B cell (primary cell): Measurements from ENCODE around the gene AGT. TPM values are rescaled to one million over a fixed set of nuclear protein-coding genes. Genes with fewer than 3 reads are reported as not detected.

Experiments used
- ATAC-seq: fragments of 200-7000 bp; cut with Tn5 transposase; one replicate; pipeline ENCODE4 v1.10.0; 2021; ENCODE audit warnings: low read depth, mild to moderate bottlenecking, moderate number of reproducible peaks, moderate library complexity
- CTCF ChIA-PET: fragments of 350-600 bp; sonication (Branson Sonifier 250); formaldehyde crosslinking; loops from one replicate; lab custom pipeline; 2021; ENCODE audit warnings: antibody characterized with exemption, inconsistent platforms; lab: Charles Lee
- POLR2A ChIA-PET: fragments of 350-600 bp; sonication (Branson Sonifier 250); formaldehyde crosslinking; loops from one replicate; lab custom pipeline; 2021; ENCODE audit warnings: antibody characterized with exemption; lab: Charles Lee
- DNase-seq: peaks from one replicate; pipeline ENCODE4 v3.0.0; 2013
- H2AFZ ChIP-seq: 2 replicates; pipeline ENCODE4 v1.6.1; 2012; ENCODE audit warnings: mild to moderate bottlenecking, low read depth, low read length; ENCODE audit not compliant: insufficient read depth, poor library complexity, severe bottlenecking
- H3K27ac ChIP-seq, 2 donors: 1 replicate in 1 of 2; 2 replicates in 1 of 2; pipeline ENCODE4 v1.5.1; 2012 to 2013; ENCODE audit warnings: low read length in 2 of 2, mild to moderate bottlenecking in 2 of 2, moderate library complexity in 1 of 2
- H3K27me3 ChIP-seq, 4 experiments: fragments of 200-600 bp in 1 of 4; sonication (generic) in 1 of 4; replicated peaks in 1 of 4; 1 replicate in 2 of 4; 2 replicates in 2 of 4; pipeline versions ENCODE4 v1.6.1 to v1.7.0; 2013 to 2016; ENCODE audit warnings: low read length in 3 of 4, mild to moderate bottlenecking in 2 of 4, mixed read lengths in 1 of 4, moderate library complexity in 1 of 4; ENCODE audit not compliant: insufficient read depth in 4 of 4, control insufficient read depth in 3 of 4; ENCODE audit errors: control extremely low read depth in 1 of 4
- H3K36me3 ChIP-seq, 2 experiments: replicated peaks in 1 of 2; 1 replicate in 1 of 2; 2 replicates in 1 of 2; pipeline versions ENCODE4 v1.6.1 to v1.7.1; 2013; ENCODE audit warnings: low read length in 1 of 2; ENCODE audit not compliant: insufficient read depth in 2 of 2, control insufficient read depth in 1 of 2; ENCODE audit errors: control extremely low read depth in 1 of 2, extremely low read depth in 1 of 2
- H3K4me1 ChIP-seq, 2 donors: fragments of 200-600 bp in 1 of 2; sonication (generic) in 1 of 2; 1 replicate in 1 of 2; 2 replicates in 1 of 2; pipeline versions ENCODE4 v1.5.1 to v1.6.1; 2013 to 2017; ENCODE audit warnings: low read length in 2 of 2; ENCODE audit not compliant: control insufficient read depth in 2 of 2, insufficient read depth in 2 of 2
- H3K4me2 ChIP-seq: replicated peaks from 2 replicates; pipeline ENCODE3; 2012; ENCODE audit warnings: mild to moderate bottlenecking, low read depth, low read length; ENCODE audit not compliant: poor library complexity, severe bottlenecking
- H3K4me3 ChIP-seq, 5 experiments: fragments of 200-600 bp in 1 of 5; sonication (generic) in 1 of 5; 1 replicate in 3 of 5; 2 replicates in 2 of 5; pipeline versions ENCODE4 v1.5.1 to v1.7.0; 2011 to 2016; ENCODE audit warnings: low read length in 4 of 5, mild to moderate bottlenecking in 4 of 5, low read depth in 2 of 5, control low read depth in 1 of 5, moderate library complexity in 1 of 5; ENCODE audit not compliant: insufficient read depth in 1 of 5; ENCODE audit errors: control extremely low read depth in 1 of 5, extremely low read depth in 1 of 5
- H3K79me2 ChIP-seq: fragments of 200-600 bp; sonication (generic); one replicate; pipeline ENCODE4 v1.6.0; 2016; ENCODE audit warnings: low read length; ENCODE audit not compliant: control insufficient read depth, insufficient read depth
- H3K9ac ChIP-seq: fragments of 200-600 bp; sonication (generic); 2 replicates; pipeline ENCODE4 v1.6.1; 2017; ENCODE audit warnings: mild to moderate bottlenecking, low read length, moderate library complexity
- H3K9me3 ChIP-seq, 3 donors: one replicate each; pipeline versions ENCODE4 v1.6.1 to v1.7.1; 2013; ENCODE audit warnings: low read length in 2 of 3; ENCODE audit not compliant: control insufficient read depth in 2 of 3, insufficient read depth in 1 of 3; ENCODE audit errors: control extremely low read depth in 1 of 3
- H4K20me1 ChIP-seq: 2 replicates; pipeline ENCODE4 v1.6.0; 2012; ENCODE audit warnings: mild to moderate bottlenecking, low read length; ENCODE audit not compliant: insufficient read depth, control insufficient read depth, poor library complexity, severe bottlenecking
- H3K27ac Mint-ChIP-seq: one replicate; pipeline ENCODE4 v1.8.0; 2021; ENCODE audit warnings: mixed read lengths
- H3K27me3 Mint-ChIP-seq: one replicate; pipeline ENCODE4 v1.8.0; 2021; ENCODE audit warnings: mixed read lengths
- H3K4me1 Mint-ChIP-seq: one replicate; pipeline ENCODE4 v1.8.0; 2021; ENCODE audit warnings: mixed read lengths
- H3K4me3 Mint-ChIP-seq: one replicate; pipeline ENCODE4 v1.8.0; 2021; ENCODE audit warnings: mixed read lengths
- H3K9me3 Mint-ChIP-seq: one replicate; pipeline ENCODE4 v1.8.0; 2022; ENCODE audit warnings: mixed read lengths; ENCODE audit not compliant: insufficient read depth
- EZH2 ChIP-seq: IDR thresholded peaks from 2 replicates; pipeline ENCODE4 v1.6.1; 2012; ENCODE audit warnings: borderline replicate concordance, low read depth, mild to moderate bottlenecking, moderate library complexity, low read length; ENCODE audit not compliant: insufficient read depth, poor library complexity, severe bottlenecking
- WGBS: methylation state at CpG from one replicate; pipeline ENCODE4 v1.1.5; 2013; ENCODE audit warnings: missing lambda C conversion rate; ENCODE audit not compliant: insufficient coverage; 5-methylcytosine and 5-hydroxymethylcytosine counted together
- intact Hi-C: fragments of 100-400 bp; cut with micrococcal nuclease; formaldehyde crosslinking; loops from one replicate; pipeline ENCODE4 v1.10.0; 2022
- polyA plus RNA-seq: library from polyadenylated mRNA; depleted of rRNA; stranded (reverse); fragments of >200 nt; gene quantifications from 2 replicates; pipeline ENCODE4 v1.2.3, GENCODE V29; 2012
- total RNA-seq, 2 donors: library from RNA; stranded (reverse); fragments of 120-200 nt in 1 of 2; gene quantifications; 1 replicate in 1 of 2; 2 replicates in 1 of 2; pipeline versions ENCODE4 v1.2.3 to v1.2.4, GENCODE V29; 2013 to 2022
- TF ChIP-seq, protein P1 (sequence below): fragments of 200-600 bp; IDR thresholded peaks from one replicate; pipeline ENCODE4 v1.8.0; 2022; ENCODE audit warnings: antibody characterized with exemption, mild to moderate bottlenecking

The AGT gene
- total and polyA plus RNA-seq, 2 donors (not counting 1 experiment from before 2014, with no cell fraction given) = not detected

DNA sequence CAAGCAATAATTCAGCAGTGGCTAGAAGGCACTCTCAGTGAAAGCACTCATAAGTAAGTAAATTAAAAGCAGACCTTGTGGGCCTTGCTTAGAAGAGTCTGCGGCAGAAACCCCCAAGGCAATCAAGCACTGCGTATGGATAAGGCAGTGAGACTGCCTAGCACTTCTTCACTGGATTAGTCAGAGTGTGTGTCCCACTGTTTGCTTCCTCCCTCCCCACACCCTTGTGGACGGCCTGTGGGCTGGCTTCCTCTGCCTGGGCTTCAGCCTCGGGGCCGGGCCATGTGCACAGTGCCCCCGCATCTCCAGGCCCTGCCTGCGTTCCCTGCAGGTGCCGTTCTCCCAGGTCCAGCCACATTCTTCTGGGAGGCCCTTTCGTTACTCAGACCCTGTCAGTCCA, 23.8 kb downstream of the AGT start:
- H2AFZ ChIP-seq = no peak overlapping the region
- Mint-ChIP-seq H3K4me3 (no peak overlapping the region), H3K4me1 (no peaks in the 10 kb centered on the region), H3K27ac (no peak overlapping the region), H3K27me3 (no peaks in the 10 kb centered on the region), H3K9me3 (no peaks in the 10 kb centered on the region)
- H3K4me1 ChIP-seq = no peaks in the 10 kb centered on the region
- DNase-seq (no peak), ATAC-seq (no peak)
- no peaks in the 10 kb centered on the region for H3K27me3 ChIP-seq
- intact Hi-C loops = no loop called here
- H3K4me3 ChIP-seq = no peak overlapping the region
- H4K20me1 ChIP-seq = no peaks in the 10 kb centered on the region
- H3K4me2 ChIP-seq = no peak overlapping the region
- POLR2A ChIA-PET = no interaction called here
- no peaks in the 10 kb centered on the region for H3K9me3 ChIP-seq
- no peak overlapping the region for H3K9ac ChIP-seq
- H3K36me3 ChIP-seq = peaks cover 13 to 84% of the 10 kb centered on the region in 2 experiments
- H3K79me2 ChIP-seq = no peaks in the 10 kb centered on the region
- CTCF ChIA-PET = no interaction called here
- TF ChIP-seq, protein P1, sequence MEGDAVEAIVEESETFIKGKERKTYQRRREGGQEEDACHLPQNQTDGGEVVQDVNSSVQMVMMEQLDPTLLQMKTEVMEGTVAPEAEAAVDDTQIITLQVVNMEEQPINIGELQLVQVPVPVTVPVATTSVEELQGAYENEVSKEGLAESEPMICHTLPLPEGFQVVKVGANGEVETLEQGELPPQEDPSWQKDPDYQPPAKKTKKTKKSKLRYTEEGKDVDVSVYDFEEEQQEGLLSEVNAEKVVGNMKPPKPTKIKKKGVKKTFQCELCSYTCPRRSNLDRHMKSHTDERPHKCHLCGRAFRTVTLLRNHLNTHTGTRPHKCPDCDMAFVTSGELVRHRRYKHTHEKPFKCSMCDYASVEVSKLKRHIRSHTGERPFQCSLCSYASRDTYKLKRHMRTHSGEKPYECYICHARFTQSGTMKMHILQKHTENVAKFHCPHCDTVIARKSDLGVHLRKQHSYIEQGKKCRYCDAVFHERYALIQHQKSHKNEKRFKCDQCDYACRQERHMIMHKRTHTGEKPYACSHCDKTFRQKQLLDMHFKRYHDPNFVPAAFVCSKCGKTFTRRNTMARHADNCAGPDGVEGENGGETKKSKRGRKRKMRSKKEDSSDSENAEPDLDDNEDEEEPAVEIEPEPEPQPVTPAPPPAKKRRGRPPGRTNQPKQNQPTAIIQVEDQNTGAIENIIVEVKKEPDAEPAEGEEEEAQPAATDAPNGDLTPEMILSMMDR = no peak
- no peak for TF ChIP-seq EZH2
- WGBS = 95% methylated on average over 7 of the region's 9 CpGs
- no peak overlapping the region for H3K27ac ChIP-seq

DNA sequence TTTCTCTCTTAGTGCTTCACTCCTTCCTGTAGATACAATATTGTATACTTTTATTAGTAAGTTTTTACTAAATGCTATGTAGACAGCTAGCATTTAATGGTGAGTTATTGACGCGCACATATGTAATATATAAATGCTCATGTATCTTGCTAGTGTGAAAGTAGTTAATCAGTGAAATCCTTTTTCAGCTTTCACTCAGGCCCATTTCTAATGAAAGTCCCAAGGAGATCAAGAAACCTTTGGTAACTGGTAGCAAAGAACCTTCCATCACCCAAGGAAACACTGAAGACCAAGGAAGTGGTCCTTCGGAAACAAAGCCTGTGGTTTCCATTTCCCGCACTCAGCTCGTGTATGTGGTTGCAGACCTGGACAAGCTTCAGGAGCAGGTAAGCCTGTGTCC, 27.2 kb downstream of the AGT start:
- ATAC-seq = no peak
- DNase-seq = no peak
- H3K27me3 Mint-ChIP-seq = no peaks in the 10 kb centered on the region
- no peak overlapping the region for H3K27ac Mint-ChIP-seq
- CTCF ChIA-PET = no interaction called here
- H4K20me1 ChIP-seq = no peaks in the 10 kb centered on the region
- H3K4me3 ChIP-seq = no peak overlapping the region
- no peaks in the 10 kb centered on the region for H3K27me3 ChIP-seq
- H3K9ac ChIP-seq = no peak overlapping the region
- no peak for TF ChIP-seq EZH2
- TF ChIP-seq, protein P1 = no peak
- no peaks in the 10 kb centered on the region for H3K9me3 Mint-ChIP-seq
- WGBS = 100% methylated on average over 3 of the region's 5 CpGs
- H3K4me1 Mint-ChIP-seq = no peaks in the 10 kb centered on the region
- H3K79me2 ChIP-seq = no peaks in the 10 kb centered on the region
- H3K4me3 Mint-ChIP-seq = no peak overlapping the region
- no peaks in the 10 kb centered on the region for H3K4me1 ChIP-seq
- no peak overlapping the region for H3K4me2 ChIP-seq
- POLR2A ChIA-PET = no interaction called here
- H3K27ac ChIP-seq = no peak overlapping the region
- H3K9me3 ChIP-seq = no peaks in the 10 kb centered on the region
- H3K36me3 ChIP-seq = peaks cover 6 to 88% of the 10 kb centered on the region in 2 experiments
- no peak overlapping the region for H2AFZ ChIP-seq
- intact Hi-C loops = no loop called here
